Stimulated activated CD8-positive, alpha-beta memory T cell treated with anti-CD3 and anti-CD28 coated beads, Interleukin-4, amount 100 ng/mL, for 1 hour (primary cell): ENCODE results near the gene FNBP1.
"Not testable (repeated sequence)": the region's sequence is repeated elsewhere in the genome, so short reads cannot be mapped to it uniquely, and the experiment has no call there.

ENCODE experiments used
- DNase-seq, 2 donors: peaks; one replicate each; pipeline ENCODE4 v3.0.0-alpha.2; 2020; ENCODE audit warnings: low read depth in 2 of 2, low spot score in 1 of 2

FNBP1 gene

DNA sequence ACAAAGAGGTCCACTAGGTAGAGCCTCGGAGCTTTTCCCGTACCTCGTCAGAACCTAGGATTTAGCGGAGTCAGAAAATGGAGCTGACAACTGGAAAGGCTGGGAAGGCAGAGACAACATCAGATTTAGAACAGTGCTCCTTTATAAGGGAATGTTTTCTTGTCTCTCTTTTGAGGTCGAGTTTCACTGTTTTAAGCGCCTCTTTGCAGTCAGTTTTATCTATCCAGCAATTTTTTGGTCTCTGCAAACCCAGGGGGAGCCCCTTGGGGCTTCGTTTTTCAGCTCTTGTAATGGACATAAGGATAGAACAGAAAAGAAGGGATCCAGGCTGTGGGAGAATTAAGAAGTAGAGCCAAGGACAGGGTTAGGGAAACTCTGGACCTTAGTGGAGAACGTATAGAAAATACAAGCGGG lies 80.5 kb downstream of the FNBP1 start:
- no peak for DNase-seq

DNA sequence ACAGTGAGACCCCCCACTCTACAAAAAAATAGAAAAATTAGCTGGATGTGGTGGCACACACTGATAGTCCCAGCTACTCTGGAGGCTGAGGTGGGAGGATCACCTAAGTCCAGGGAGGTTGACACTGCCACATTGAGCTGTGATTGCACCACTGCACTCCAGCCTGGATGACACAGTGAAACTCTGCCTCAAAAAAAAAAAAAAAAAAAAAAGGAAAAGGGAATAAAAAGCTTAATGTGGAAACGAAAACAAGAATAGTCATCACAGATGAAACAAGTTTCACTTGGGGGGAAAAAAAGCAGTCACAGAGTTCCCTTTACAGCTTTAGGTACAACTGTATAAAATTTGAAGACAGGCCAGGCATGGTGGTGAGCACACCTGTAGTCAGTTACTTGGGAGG lies 84.2 kb downstream of the FNBP1 start:
- DNase-seq = no peak

DNA sequence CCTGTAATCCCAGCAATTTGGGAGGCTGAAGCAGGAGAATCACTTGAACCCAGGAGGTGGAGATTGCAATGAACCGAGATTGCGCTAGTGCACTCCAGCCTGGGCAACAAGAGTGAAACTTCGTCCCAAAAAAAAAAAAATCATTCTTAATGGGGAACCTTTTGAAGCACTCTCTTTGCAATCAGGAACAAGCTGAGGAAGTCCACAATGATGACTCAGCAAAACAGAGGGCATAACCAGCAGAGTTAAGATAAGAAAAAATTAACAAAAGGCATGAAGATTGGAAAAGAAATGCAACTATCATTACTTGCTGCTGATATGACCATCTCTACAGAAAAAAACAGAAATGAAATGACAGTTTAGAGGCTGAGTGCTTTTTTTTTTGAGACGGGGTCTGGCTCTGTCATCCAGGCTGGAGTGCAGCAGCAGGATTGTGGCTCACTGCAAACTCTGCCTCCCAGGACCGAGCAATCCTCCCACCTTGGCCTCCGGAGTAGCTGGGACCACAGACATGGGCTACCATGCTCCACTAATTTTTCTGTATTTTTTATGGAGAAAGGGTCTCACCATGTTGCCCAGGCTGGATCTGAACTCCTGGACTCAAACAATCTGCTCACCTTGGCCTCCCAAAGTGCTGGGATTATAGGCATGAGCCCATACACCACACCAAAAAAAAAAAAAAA lies 88.0 kb downstream of the FNBP1 start:
- DNase-seq = no peak

DNA sequence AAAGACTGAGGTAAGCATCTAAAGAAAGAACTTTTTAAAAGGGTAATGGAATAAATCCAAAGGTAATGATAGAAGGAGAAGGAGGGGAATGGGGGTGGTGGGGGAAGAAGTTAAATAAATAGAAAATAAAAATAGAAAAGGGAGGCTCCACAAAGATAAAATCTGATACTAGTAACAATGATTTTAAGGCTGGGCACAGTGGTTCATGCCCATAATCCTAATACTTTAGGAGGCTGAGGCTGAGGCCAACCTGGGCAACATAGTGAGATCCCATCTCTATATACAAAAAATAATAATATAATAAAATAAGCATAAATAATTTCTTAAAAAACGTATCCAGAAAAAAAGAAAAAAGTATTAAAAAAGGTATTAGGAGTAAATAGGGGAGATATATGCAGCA lies 89.3 kb downstream of the FNBP1 start:
- DNase-seq = no peak

DNA sequence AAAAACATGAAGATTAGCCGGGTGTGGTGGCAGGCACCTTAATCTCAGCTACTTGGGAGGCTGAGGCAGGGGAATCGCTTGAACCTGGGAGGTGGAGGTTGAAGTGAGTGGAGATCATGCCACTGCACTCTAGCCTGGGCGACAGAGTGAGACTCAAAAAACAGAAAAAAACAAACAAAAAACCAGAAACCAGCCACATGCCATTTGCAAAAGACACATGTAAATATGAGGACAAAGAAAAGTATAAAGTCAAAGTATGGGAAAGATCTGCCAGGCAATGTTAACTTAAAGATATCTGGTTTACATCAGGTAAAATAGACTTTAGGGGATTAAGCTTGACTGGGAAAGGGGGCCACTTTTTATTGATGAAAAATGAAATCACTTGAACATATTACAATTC lies 90.7 kb downstream of the FNBP1 start:
- DNase-seq = no peak

DNA sequence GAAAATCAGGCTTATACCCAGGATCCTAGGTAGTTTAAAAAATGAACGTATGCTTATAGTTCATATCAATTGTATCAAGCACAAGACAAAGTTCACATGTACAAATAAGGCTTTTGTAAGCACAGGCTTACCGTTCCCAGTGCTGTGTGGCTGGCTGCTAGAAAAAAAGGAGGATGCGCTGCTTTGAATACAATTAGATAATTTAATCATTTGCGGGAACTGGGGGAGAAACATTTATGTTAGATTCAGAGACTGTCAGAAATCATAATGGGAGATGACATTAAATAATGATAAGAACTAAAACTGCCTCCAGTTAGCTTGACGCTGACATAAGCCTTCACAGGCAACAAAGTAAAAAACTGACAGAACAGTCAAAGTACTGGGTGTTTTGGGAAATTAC lies 93.2 kb downstream of the FNBP1 start:
- no peak for DNase-seq

DNA sequence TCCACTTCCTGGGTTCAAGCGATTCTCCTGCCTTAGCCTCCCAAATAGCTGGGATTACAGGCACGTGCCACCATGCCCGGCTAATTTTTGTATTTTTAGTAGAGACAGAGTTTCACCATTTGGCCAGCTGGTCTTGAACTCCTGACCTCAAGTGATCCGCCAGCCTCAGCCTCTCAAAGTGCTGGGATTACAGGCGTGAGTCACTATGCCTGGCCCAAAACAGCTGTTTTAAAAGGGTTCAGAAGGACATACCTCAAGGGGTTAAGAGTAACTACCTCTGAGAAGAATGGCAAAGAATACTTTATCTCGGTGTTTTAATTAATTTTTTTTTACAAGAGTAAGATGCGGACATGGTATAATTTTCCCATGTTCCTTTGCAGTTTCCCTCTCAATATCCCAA lies 94.4 kb downstream of the FNBP1 start:
- not testable (repeated sequence) for DNase-seq

DNA sequence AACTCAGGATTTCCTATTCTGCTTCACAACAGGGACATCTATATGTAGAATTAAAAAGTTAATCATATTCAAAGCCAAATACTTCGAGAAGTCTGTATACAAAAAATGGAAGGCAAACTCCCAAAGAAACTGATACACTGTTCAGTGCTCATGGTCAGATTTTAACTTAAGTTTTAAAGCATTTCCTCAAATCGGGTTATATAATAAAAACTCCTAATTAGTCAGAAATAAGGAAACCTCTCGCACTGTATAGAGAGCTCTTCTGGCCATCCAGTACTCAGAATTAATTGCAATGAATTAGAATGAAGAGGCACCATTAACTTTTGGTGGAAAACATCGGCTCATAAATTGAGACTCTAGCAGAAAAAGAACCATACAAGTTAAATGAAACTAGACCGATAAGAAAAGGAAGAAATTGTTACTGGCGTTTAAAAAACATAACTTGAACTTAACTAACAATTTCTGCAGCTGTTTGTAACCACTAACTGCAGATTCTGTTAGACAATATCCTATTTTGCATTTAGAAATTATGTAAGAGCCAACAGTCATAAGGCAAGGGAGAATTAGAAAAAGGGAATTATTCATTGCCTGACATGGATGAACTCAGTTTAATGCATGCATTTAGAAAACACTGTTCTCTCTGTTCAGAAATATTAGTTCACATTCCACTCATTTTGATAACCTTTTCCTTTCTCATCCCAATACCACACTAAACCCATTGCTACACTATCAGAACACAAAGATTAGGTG lies 96.6 kb downstream of the FNBP1 start:
- no peak for DNase-seq

DNA sequence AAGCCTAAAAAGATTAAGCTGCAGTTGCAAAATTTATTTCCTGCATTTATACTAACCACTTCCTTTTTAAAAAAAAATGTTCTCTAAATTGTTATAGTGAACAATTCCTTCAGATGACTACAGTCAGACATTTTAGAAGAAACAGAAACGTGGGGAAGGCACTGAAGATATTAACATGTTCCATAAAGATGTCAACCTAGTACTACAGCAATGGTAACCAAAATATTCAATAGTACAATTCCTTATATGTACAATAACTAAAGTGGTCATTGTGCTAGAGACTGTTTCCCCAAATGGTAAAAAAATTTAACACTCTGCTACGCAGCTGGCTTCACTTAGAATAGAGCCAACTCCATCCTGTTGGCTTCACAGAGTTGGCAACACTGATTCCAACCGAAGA lies 97.7 kb downstream of the FNBP1 start:
- DNase-seq = no peak

DNA sequence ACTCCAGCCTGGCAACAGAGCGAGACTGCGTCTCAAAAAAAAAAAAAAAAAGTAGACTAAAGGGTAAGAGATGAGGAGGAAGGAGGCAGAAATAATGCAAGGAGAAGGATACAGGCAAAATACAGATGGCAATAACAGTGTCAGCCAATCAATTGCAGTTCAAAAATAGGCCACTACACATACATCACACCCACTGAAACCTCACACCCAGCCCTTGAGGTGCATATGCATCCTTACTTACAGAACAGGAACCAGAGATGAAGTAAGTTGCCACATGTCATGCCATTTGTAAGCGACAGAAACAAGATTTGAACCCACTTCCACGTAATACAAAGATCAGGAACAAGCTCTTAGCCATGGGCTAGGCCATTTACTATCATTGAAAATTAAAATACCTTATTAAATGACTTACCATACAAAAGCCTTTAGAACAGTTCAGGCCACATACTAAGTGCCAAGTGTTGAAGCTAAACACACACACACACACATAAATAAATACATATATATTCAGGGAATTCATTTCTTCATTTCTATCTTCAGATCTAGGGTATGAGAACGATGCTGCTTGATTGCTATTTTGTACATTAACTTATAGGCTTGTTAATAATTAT lies 98.4 kb downstream of the FNBP1 start:
- DNase-seq = peak; percentile 10 to 18

DNA sequence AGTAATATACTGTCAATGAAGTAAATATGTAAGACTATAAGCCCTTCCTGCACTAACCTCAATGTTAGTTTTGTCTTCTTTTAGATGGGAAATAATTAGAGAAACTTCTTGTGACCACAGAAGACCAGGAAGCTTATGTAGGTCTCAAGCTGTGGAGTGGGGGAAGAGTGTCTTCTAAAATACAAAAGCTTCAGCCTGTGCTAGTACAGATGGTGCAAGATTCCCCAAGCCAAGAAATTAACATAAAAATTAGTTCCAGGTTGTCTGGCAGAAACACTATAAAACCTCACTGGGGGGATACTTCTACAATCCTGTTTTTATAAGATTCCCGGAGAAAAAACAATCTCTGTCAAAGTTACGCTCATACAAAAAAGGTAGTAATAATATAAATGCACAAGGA lies 103.6 kb downstream of the FNBP1 start:
- no peak for DNase-seq

DNA sequence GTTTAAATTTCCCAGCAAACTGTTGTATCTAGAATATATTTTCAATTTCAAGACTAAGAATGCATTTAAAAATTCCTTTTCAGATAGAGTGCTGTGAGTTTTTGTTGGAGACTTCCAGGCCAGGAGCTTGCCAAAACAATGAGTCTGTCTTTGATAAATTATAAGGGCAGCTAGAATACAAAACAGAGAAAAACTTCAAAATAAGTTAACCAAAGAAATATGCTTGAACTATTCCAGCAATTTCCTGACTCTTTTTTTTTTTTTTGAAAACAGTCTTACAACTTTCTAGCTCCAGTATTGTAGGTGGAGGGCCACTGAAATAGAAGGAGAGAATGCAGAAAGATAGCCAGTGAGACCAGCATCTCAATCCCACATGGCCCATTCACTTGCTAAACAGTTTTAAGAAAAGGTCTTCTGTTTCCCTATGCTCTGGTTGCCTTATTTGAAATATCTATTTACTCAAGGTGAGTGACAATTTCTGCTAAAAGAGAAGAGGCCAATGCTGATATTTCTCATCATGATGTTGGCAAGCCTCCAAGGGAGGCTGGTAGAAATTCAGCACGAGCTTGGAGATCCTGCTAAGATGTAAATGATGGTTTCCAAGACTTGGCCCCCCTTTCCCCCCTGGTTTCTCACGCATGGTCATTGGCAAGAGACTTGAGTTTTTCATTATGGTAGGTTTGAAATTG lies 104.6 kb downstream of the FNBP1 start:
- no peak for DNase-seq

DNA sequence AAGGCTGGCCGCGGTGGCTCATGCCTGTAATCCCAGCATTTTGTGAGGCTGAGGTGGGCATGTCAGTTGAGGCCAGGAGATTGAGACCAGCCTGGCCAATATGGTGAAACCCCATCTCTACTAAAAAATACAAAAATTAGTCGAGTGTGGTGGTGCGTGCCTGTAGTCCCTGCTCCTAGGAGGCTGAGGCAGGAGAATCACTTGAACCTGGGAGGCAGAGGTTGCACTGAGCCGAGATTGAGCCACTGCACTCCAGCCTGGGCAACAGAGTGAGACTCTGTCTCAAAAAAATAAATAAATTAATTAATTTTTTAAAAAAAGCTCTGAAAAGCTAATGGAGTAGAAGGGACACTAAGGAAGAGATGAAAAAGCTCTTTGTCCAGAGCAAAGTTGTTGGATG lies 105.1 kb downstream of the FNBP1 start:
- DNase-seq = not testable (repeated sequence)

DNA sequence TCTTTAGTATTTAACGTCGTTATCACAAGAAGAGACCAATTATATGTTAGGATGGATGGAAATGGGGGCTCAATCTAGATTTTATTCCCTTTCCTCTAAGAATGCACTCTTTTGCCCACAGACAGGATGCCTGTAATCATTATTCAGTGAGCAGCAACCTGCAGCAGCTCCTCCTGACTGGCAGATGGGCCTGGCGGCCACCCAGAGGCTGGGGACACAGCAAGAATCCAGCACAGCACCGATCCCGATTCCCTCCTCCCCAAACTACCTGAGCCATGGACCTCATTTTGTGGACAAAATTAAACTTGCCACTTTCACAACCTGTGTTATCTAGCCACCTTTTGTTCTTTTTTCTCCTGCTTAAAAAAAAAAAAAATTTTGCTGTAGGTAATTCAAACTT lies 106.8 kb downstream of the FNBP1 start:
- DNase-seq = no peak

DNA sequence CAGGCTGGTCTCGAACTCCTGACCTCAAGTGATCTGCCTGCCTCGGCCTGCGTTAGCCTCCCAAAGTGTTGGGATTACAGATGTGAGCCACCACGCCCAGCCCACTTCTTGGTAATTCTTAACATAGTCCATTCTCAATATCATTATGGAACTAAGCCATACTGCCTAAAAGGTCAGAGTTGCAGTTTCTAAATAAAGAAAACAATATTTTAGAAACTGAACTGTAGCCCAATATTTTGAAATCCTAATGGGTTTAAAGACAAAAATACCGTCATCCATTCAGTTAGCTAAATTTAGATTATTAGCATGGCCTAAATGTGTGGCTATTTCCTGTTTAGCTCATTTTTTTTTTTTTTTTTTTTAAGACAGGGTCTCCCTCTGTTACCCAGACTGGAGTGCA lies 108.2 kb downstream of the FNBP1 start:
- no peak for DNase-seq

DNA sequence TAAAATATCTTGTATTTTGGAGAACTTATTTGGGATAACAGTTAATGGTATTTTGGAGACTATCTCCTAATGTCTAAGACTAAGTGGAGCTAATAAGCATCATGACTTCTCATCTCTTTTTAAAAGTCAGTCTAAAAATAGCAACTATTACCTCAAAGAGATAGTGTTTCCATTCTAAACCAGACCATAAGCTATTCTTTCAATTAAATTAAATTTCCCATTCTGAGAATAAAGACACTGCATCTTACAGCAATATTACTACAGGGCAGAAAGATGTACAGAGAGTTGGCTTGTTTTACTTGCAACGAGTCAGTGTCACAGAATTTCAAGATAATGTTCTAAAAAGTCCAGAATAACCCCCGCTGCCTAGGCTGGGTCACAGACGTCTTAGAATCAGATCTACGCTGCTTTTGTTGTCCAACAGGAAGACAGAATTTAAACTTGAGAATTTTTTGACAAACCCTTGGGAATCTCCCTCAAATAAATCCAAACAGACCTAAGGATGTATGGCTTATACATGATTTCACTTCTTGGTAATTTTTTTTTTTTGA lies 108.9 kb downstream of the FNBP1 start:
- DNase-seq = no peak

DNA sequence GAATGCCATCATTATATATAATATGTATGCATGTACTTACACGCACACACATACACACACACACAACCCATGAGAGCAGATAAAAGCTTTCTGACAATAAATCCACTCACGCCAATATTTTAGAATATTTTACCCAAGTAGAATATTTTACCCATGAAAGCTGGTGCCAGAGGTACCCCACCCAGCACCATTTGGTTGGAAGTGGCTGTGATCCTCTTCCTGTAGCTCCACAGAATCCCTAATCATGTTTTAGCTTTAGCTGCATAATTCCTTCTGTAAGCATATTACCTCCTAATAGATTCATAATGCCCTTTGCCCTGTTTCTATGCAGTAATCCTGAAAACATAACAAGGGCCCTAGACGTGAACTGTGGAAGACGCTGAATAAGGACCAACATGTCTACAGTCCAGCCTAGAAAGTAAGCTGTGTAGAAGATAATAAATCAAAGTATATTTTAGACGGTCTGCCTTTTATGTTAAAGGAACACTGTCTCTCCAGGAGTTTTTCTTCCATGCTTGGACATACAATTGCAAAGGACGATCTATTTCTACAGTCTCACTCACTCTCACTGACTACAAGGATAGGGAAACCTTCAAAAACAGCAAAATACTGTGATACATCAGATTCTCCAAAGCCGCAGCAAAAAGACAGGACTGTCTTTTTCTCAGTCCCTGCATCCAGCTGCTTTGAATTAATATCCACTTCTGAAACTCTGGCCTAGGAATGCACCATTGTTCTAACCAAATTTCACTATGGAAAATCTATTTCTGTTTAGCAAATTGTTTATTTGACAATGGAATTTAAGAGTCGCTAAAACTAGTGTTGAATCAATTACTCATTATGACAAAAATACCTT lies 109.6 kb downstream of the FNBP1 start:
- DNase-seq = no peak

DNA sequence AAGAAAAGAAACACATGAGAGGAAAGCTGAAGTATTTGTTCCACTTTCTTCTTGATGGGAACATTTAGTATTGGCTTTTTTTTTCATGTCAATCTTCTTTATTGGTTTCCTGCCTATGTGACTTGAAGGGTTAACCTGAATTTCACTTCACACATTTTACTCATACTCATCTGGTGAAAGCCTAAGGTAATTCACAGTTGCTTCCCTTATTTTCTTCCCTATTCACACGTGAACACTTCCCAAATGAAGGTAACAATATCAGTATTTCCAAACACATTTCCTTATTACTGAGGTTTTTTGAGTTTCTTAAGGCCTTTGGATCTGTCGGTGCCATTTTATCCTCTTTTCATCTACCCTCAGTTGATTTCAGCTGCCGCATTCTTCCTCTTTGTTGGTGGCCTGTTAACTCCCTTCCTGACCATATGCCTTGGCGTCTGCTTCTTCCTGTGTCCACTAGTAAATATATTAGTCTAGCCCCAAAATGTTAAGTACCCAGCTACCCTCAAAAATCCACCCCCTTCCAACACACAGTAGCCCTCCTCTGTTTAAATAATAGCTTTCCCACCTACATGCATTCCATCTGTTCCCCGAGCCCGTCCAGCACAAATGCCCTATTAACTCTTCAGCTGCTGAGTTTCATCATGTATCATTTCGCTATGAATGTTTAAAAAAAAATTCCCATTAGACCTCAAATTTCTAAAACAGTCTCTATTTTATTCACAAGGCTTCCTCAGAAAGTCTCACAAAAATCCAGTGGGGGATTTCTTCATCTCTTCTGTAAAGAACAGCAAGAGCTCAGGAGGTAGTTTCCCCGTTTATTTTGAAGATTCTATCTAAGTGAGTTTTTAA lies 110.5 kb downstream of the FNBP1 start:
- no peak for DNase-seq

DNA sequence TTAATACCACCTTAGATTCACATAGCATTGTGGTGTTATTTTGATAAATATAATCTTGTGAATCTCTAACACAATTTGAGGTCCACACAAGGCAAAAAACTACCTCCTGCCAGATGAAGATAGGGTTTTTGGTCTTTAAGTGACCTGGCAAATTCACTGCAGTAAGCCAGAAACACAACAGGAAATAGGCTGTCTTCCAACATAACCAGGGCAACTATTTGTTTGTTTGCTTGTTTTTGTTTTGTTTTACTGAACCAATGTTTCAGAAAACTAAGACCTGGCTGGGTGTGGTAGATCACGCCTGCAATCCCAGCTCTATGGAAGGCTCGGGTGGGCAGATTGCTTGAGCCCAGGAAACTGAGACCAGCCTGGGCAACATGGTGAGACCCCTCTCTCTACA lies 112.2 kb downstream of the FNBP1 start:
- no peak for DNase-seq
